Panc1 (cell line): Measurements from ENCODE around the gene APEX1. TPM values are rescaled to one million over a fixed set of nuclear protein-coding genes. Genes with fewer than 3 reads are reported as not detected.

Experiments used
- ATAC-seq: fragments of 200-7000 bp; cut with Tn5 transposase; 2 replicates; pipeline ENCODE4 v1.9.1; 2020; ENCODE audit warnings: mild to moderate bottlenecking, moderate library complexity
- BruUV-seq: library from RNA; stranded (reverse); fragments of 400-500 nt; replicated peaks from 2 replicates; lab custom pipeline; 2021; lab: Mats Ljungman, UMichigan
- CTCF ChIA-PET: fragments of 300-600 bp; sonication (Branson Sonifier 250); formaldehyde crosslinking; loops from one replicate; lab custom pipeline; 2022; ENCODE audit warnings: antibody characterized with exemption; lab: Charles Lee
- POLR2A ChIA-PET: fragments of 300-600 bp; sonication (Branson Sonifier 250); formaldehyde crosslinking; loops from one replicate; lab custom pipeline; 2022; ENCODE audit warnings: antibody characterized with exemption; lab: Charles Lee
- DNase-seq: peaks from one replicate; pipeline ENCODE4 v3.0.0-alpha.2; 2010; ENCODE audit warnings: low read depth, low spot score
- H3K27ac ChIP-seq: 2 replicates; pipeline ENCODE4 v1.5.1; 2011; ENCODE audit warnings: mild to moderate bottlenecking, low read length, inconsistent platforms
- H3K27me3 ChIP-seq: fragments of 200-500 bp; sonication (Bioruptor generic); 2 replicates; pipeline ENCODE4 v1.6.0; 2014; ENCODE audit warnings: low read length, inconsistent platforms; ENCODE audit not compliant: control insufficient read depth, insufficient read depth
- H3K36me3 ChIP-seq: fragments of 200-500 bp; sonication (Bioruptor generic); 2 replicates; pipeline ENCODE4 v1.5.1; 2014; ENCODE audit warnings: inconsistent platforms, mild to moderate bottlenecking, low read length, moderate library complexity; ENCODE audit not compliant: control insufficient read depth, insufficient read depth
- H3K4me1 ChIP-seq: 2 replicates; pipeline ENCODE4 v1.5.1; 2011; ENCODE audit warnings: inconsistent platforms, mild to moderate bottlenecking, low read length, moderate library complexity; ENCODE audit not compliant: control insufficient read depth, insufficient read depth
- H3K4me3 ChIP-seq, 2 experiments: 2 replicates each; pipeline ENCODE4 v1.5.1; 2011 to 2012; ENCODE audit warnings: low read depth in 2 of 2, low read length in 2 of 2, mild to moderate bottlenecking in 2 of 2, inconsistent platforms in 1 of 2, moderate library complexity in 1 of 2
- H3K9me3 ChIP-seq: fragments of 200-500 bp; sonication (Bioruptor generic); 2 replicates; pipeline ENCODE4 v1.5.1; 2014; ENCODE audit warnings: low read depth, mild to moderate bottlenecking, inconsistent platforms, low read length, moderate library complexity; ENCODE audit not compliant: control insufficient read depth, insufficient read depth
- POLR2AphosphoS5 ChIP-seq: IDR thresholded peaks from 2 replicates; pipeline ENCODE4 v1.6.1; 2012; ENCODE audit warnings: mild to moderate bottlenecking, low read depth, low read length, moderate library complexity
- SIN3A ChIP-seq: IDR thresholded peaks from 2 replicates; pipeline ENCODE4 v1.6.1; 2012; ENCODE audit warnings: low read depth, mild to moderate bottlenecking, low read length, moderate library complexity, borderline replicate concordance; ENCODE audit not compliant: insufficient read depth
- TCF7L2 ChIP-seq: IDR thresholded peaks from 2 replicates; pipeline ENCODE4 v1.6.1; 2011; ENCODE audit warnings: mild to moderate bottlenecking, low read depth, low read length, inconsistent platforms
- in situ Hi-C: cut with HindIII; loops from 2 replicates; pipeline ENCODE4 v1.10.0; 2016; ENCODE audit warnings: low sequenced_read_pairs, low pct_unique_long_range_greater_than_20kb
- intact Hi-C: fragments of 100-400 bp; cut with micrococcal nuclease; formaldehyde crosslinking; loops from one replicate; pipeline ENCODE4 v1.10.0; 2022; ENCODE audit not compliant: unreplicated experiment
- total RNA-seq: library from RNA; stranded (reverse); gene quantifications from one replicate; pipeline ENCODE4 v1.2.1, GENCODE V29; 2021; ENCODE audit not compliant: unreplicated experiment
- TF ChIP-seq, protein P1 (sequence below), 2 experiments: IDR thresholded peaks; 2 replicates each; pipeline ENCODE4 v1.6.1; 2011 to 2012; ENCODE audit warnings: low read depth in 2 of 2, control low read depth in 1 of 2, low read length in 1 of 2, mild to moderate bottlenecking in 1 of 2, moderate library complexity in 1 of 2; ENCODE audit not compliant: insufficient read depth in 1 of 2
- TF ChIP-seq, protein P2 (sequence below): fragments of 450-650 bp; IDR thresholded peaks from 2 replicates; pipeline ENCODE4 v1.5.1; 2017; ENCODE audit warnings: mild to moderate bottlenecking

Gene APEX1
- total RNA-seq, 1 experiment from 2014 or later = 163 TPM

DNA sequence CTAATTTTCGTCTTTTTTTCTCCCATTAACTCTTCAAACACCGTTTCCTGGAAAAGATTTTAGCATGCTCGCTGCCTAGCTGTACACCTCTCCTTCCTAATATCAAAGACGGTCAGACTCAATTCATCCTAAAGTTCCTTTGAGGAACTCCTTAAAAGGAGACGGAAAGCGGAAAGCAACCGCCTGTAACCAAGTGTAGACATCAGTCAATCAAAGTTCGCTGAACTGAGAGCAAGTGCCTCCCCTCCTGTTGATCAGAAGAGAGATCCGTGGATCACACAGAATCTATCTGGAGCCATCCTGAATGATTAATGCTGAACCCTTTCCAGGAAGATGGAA lies 41.3 kb upstream of the APEX1 start:
- no peak for DNase-seq
- H3K27ac ChIP-seq = peak overlapping the region; percentile 91
- TF ChIP-seq, protein P1, sequence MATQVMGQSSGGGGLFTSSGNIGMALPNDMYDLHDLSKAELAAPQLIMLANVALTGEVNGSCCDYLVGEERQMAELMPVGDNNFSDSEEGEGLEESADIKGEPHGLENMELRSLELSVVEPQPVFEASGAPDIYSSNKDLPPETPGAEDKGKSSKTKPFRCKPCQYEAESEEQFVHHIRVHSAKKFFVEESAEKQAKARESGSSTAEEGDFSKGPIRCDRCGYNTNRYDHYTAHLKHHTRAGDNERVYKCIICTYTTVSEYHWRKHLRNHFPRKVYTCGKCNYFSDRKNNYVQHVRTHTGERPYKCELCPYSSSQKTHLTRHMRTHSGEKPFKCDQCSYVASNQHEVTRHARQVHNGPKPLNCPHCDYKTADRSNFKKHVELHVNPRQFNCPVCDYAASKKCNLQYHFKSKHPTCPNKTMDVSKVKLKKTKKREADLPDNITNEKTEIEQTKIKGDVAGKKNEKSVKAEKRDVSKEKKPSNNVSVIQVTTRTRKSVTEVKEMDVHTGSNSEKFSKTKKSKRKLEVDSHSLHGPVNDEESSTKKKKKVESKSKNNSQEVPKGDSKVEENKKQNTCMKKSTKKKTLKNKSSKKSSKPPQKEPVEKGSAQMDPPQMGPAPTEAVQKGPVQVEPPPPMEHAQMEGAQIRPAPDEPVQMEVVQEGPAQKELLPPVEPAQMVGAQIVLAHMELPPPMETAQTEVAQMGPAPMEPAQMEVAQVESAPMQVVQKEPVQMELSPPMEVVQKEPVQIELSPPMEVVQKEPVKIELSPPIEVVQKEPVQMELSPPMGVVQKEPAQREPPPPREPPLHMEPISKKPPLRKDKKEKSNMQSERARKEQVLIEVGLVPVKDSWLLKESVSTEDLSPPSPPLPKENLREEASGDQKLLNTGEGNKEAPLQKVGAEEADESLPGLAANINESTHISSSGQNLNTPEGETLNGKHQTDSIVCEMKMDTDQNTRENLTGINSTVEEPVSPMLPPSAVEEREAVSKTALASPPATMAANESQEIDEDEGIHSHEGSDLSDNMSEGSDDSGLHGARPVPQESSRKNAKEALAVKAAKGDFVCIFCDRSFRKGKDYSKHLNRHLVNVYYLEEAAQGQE (IDR thresholded peaks at IDR 0.05; ENCODE audit: insufficient read depth in 1 of 2, low read depth in 2 of 2, low read length in 1 of 2) = no peak
- TF ChIP-seq, protein P2, sequence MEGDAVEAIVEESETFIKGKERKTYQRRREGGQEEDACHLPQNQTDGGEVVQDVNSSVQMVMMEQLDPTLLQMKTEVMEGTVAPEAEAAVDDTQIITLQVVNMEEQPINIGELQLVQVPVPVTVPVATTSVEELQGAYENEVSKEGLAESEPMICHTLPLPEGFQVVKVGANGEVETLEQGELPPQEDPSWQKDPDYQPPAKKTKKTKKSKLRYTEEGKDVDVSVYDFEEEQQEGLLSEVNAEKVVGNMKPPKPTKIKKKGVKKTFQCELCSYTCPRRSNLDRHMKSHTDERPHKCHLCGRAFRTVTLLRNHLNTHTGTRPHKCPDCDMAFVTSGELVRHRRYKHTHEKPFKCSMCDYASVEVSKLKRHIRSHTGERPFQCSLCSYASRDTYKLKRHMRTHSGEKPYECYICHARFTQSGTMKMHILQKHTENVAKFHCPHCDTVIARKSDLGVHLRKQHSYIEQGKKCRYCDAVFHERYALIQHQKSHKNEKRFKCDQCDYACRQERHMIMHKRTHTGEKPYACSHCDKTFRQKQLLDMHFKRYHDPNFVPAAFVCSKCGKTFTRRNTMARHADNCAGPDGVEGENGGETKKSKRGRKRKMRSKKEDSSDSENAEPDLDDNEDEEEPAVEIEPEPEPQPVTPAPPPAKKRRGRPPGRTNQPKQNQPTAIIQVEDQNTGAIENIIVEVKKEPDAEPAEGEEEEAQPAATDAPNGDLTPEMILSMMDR = no peak
- TF ChIP-seq SIN3A (no peak), POLR2AphosphoS5 (no peak), TCF7L2 (no peak)
- peaks cover 9% of the 10 kb centered on the region for H3K4me1 ChIP-seq
- no TSS peak for BruUV-seq
- no peaks in the 10 kb centered on the region for H3K9me3 ChIP-seq
- ChIA-PET POLR2A (no interaction called here), CTCF (no interaction called here)
- in situ Hi-C loops (no loop called here), intact Hi-C loops (no loop called here)
- peak overlapping the region; percentile 86 to 87 for H3K4me3 ChIP-seq
- H3K36me3 ChIP-seq = no peaks in the 10 kb centered on the region; the same call in 1 of the 2 replicates
- no peaks in the 10 kb centered on the region for H3K27me3 ChIP-seq
- peak; percentile 56; the same call in 1 of the 2 replicates for ATAC-seq

DNA sequence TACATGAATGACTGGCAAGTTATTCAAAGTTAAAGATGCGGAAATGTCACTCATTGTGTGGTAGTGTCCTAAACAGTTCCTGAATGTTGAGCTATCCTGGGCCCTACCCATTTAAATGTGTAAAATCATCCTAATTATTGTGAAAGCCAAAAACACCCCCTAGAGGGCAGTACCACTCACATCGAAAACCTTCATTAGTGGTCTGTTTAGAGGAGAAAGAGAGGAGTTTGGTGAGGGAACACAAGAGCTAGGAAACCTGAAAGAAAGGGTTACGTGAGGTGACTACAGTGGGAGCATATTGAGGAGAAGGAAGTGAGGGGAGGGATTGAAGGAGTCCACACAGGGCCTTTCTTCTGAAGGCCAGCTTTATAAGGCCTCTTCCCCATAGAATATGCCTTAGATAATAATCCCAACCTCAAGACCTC lies 39.2 kb upstream of the APEX1 start:
- no peak for TF ChIP-seq POLR2AphosphoS5
- TF ChIP-seq, protein P2 = peak; percentile 69
- CTCF ChIA-PET = interaction anchor here (0.6 to 1.2 kb wide), 2 partner anchors 18 to 83 kb away, joined by 3 read pairs; no protein-coding TSS in a partner anchor
- no peaks in the 10 kb centered on the region for H3K27me3 ChIP-seq
- H3K4me3 ChIP-seq = no peak overlapping the region
- in situ Hi-C loops (no loop called here), intact Hi-C loops (no loop called here)
- H3K9me3 ChIP-seq = no peaks in the 10 kb centered on the region
- POLR2A ChIA-PET = no interaction called here
- no peak overlapping the region for H3K27ac ChIP-seq
- H3K4me1 ChIP-seq = peaks cover 9% of the 10 kb centered on the region
- H3K36me3 ChIP-seq = no peaks in the 10 kb centered on the region; the same call in 1 of the 2 replicates
- ATAC-seq (0 out of 2 replicates have a peak, but pooled peaks have one; percentile 41), DNase-seq (no peak)
- no TSS peak for BruUV-seq
